GM19463 (cell line): Measurements from ENCODE around the gene CEACAM18.
"Not testable (repeated sequence)": the region's sequence is repeated elsewhere in the genome, so short reads cannot be mapped to it uniquely, and the experiment has no call there.

Experiments used
- ATAC-seq: cut with Tn5 transposase; IDR thresholded peaks from one replicate; pipeline ENCODE4 v1.9.1; 2021; ENCODE audit warnings: mild to moderate bottlenecking, moderate library complexity; ENCODE audit not compliant: unreplicated experiment

CEACAM18 gene

GRCh38 chr19:51478381-51479234, at the start of gene CEACAM18:
TSS of gene CEACAM18 (plus strand) at chr19:51478539.
- no peak for ATAC-seq

GRCh38 chr19:51430221-51430620, 48.1 kb upstream of the CEACAM18 start:
- no peak for ATAC-seq

DNA sequence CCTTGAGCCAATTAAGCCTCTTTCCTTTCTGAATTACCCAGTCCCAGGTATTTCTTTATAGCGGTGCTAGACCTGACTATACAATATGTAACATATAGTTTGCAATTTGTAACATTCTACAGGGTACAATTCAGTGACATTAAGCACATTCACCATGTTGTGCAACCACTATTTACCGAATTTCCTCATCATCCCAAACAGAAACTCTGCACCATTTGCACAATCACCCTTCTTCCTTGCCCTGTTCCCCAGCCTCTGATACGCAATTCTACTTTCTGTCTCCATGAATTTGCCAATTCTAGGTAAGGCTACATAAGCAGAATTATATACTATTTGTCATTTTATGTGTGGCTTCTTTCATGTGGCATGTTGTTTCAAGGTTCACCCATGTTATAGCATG, 47.2 kb upstream of the CEACAM18 start:
- no peak for ATAC-seq

DNA sequence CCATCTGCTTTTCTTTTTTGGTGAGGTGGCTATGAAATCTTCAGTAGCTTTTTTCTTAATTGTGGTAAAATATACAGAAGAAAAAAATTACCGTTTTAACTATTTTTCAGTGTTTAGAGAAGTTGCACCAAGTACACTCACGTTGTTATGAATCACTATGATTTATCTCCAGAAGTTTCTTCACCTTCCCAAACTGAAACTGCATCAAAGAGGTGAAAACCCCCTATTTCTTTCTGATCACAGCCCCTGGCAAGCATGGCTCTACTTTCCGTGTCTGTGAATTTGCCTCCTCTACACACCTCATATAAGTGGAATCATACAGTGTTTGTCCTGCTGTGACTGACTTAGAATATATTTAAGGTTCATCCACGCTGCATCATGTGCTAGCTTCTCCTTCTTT, 45.3 kb upstream of the CEACAM18 start:
- no peak for ATAC-seq

GRCh38 chr19:51434456-51434855, 43.9 kb upstream of the CEACAM18 start:
- ATAC-seq = no peak

DNA sequence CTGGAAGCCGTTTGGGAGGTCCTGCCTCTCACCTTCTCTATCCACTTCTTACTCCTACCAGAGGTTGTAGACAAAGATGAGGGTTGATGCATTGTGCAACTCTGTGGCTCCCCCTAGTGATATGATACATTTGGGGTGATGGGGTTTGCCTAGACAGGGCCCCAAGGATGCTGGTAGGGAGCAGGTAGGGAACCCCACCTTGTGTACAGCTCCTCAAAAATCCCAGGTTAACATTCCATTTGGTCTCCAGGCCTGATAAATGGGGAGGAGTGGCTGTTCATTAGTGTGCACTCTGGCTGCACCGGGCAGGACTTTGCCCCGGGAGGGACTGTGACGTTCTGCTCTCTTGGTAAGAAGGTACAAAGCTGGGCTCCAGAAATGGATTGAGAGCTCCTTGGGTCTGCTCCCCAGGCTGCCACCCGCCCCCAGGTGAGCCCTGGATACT, 39.3 kb upstream of the CEACAM18 start:
- no peak for ATAC-seq

GRCh38 chr19:51440052-51440451, 38.3 kb upstream of the CEACAM18 start:
- ATAC-seq = no peak

DNA sequence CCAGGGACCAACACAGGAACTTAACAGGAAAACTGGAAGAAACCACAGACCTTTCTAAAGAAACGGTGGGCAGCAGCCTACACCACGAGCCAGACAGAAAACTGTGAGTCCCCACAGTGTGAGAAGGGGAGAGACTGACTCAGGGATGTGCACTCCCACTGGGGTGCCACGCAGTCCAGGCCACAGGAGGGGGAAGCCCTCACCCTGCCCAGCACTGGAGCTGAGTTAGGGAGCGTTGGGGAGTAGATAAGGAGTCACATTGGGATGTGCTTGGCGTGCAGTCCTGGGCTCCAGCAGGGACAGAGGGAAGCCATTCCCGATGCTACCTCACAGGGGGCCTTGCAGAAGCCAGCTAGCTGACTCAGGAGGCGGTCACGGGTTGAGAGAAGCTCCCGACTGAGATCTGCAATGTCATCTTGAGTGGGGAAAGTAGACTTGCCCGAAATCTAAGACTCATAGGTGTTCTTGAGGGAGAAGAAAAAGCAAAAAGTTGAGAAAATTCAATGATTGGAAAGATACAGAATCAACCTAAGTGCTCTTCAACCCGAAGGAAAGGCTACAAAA, 37.4 kb upstream of the CEACAM18 start:
- ATAC-seq = no peak

GRCh38 chr19:51441410-51442390, 36.6 kb upstream of the CEACAM18 start:
- peak; percentile 91 for ATAC-seq

DNA sequence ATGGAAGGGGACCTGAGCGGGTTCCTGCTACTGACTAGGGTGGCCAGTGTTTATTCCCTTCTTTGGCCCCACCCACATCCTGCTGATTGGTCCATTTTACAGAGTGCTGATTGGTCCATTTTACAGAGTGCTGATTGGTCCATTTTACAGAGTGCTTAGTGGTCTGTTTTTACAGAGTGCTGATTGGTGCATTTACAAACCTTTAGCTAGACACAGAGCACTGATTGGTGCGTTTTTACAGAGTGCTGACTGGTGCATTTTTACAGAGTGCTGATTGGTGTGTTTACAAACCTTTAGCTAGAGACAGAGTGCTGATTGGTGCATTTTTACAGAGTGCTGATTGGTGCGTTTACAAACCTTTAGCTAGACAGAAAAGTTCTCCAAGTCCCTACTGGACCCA, 30.8 kb upstream of the CEACAM18 start:
- not testable (repeated sequence) for ATAC-seq

- no peak for ATAC-seq
Observed at GRCh38 chr19:51448011-51448410, 30.3 kb upstream of the CEACAM18 start.

GRCh38 chr19:51448411-51449016, 29.8 kb upstream of the CEACAM18 start:
- ATAC-seq = no peak

DNA sequence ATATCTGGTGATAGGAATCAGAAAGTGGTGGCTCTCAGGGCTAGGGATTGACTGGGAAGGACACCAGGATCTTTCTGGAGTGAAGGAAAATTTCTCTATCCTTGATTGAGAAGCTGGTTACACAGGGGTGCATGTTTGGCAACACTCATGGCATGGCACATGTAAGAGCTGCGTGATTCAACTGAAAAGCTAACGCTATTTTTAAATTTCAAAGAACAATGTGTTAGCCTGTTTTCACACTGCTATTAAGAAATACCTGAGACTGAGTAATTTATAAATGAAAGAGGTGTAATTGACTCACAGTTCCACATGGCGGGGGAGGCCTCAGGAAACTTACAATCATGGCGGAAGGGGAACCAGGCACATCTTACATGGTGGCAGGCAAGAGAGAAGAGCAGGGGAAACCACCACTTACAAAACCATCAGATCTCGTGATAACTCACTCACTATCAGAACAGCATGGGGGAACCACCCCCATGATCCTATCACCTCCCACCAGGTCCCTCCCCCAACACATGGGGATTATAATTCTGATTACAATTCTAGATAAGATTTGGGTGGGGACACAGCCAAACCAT, 27.5 kb upstream of the CEACAM18 start:
- no peak for ATAC-seq

- no peak for ATAC-seq
Observed at GRCh38 chr19:51456541-51457290, 21.6 kb upstream of the CEACAM18 start.

- no peak for ATAC-seq
Observed at GRCh38 chr19:51457351-51458013, 20.9 kb upstream of the CEACAM18 start.

DNA sequence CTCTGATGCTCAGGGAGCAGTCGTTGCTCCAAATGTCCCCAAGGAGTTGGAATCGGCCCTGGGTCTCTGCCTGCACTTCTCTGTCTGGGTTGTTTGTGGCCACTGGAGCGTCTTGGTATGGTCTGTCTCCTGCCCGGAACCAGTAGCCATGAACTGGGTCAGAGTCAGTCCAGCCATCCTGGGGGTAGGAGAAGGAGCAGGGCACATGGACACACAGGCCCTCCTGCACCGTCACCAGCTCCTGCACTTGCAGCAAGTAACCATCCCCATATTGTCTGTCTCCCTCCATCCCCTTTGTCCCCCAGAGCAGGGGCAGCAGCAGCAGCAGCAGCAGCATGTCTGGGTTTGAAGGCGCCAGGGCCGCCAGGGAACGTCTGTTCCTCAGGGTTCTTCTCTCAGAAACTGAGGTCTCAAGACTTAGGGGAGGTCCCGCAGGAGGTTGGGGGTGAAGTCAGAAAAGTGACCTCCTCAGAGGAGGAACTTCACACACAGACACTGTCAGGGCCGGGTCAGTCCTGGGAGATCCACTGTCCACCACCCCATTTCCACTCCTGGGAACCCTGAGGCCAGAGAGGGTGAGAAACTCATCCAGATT, 20.2 kb upstream of the CEACAM18 start, which contains the start of gene SIGLEC8:
Gene SIGLEC8, minus strand, starts transcription at position 404 of the 595 bp plus-strand sequence. Its CDS starts 67 bp downstream, at position 337.
- no peak for ATAC-seq

- no peak for ATAC-seq
Observed at GRCh38 chr19:51458899-51459505, 19.3 kb upstream of the CEACAM18 start.
